ENCODE data around the gene G6PD. TPM values are rescaled to one million over a fixed set of nuclear protein-coding genes. Genes with fewer than 3 reads are reported as not detected.

The G6PD gene
- total RNA-seq, 4 donors from 2014 or later = 46.5 to 180 (median 79.9) TPM

- 49 to 63% methylated on average over 6 to 14 of the region's 14 CpGs for WGBS, 2 donors
- intact Hi-C loops (cut with DNase I) = no loop called here
These were observed 20.8 kb downstream of the G6PD start for GRCh38 chrX:154525606-154526490.

GRCh38 chrX:154519389-154519788 lies 27.3 kb downstream of the G6PD start:
- Histone ChIP-seq H3K4me1 (peaks cover 4 to 25% (median 5%) of the 10 kb centered on the region in 3 donors), H3K4me3 (no peak overlapping the region), H3K36me3 (no peaks in the 10 kb centered on the region), H3K27ac (no peak overlapping the region), H3K27me3 (no peaks in the 10 kb centered on the region), H3K9me3 (no peaks in the 10 kb centered on the region)
- intact Hi-C loops (cut with DNase I) = no loop called here
- no peak for DNase-seq
- WGBS, 2 donors = 85% methylated on average over 8 of the region's 8 CpGs; no CpG with 5 or more reads in 1 of the 2 donors
- TF ChIP-seq CTCF (IDR thresholded peaks at IDR 0.05) (no peak), POLR2A (IDR thresholded peaks at IDR 0.05) (no peak)

More at GRCh38 chrX:154525606-154526490, 20.8 kb downstream of the G6PD start:
- Histone ChIP-seq H3K27ac (peak overlapping the region; percentile 58 to 88 (median 82)), H3K4me3 (no peak overlapping the region), H3K9me3 (no peaks in the 10 kb centered on the region), H3K36me3 (peaks cover 0 to 4% (median 0%) of the 10 kb centered on the region in 3 donors), H3K4me1 (peaks cover 5 to 33% (median 8%) of the 10 kb centered on the region in 3 donors), H3K27me3 (no peaks in the 10 kb centered on the region)
- no peak for DNase-seq
- no peak for TF ChIP-seq CTCF (IDR thresholded peaks at IDR 0.05)
- TF ChIP-seq POLR2A (IDR thresholded peaks at IDR 0.05) = no peak

DNA sequence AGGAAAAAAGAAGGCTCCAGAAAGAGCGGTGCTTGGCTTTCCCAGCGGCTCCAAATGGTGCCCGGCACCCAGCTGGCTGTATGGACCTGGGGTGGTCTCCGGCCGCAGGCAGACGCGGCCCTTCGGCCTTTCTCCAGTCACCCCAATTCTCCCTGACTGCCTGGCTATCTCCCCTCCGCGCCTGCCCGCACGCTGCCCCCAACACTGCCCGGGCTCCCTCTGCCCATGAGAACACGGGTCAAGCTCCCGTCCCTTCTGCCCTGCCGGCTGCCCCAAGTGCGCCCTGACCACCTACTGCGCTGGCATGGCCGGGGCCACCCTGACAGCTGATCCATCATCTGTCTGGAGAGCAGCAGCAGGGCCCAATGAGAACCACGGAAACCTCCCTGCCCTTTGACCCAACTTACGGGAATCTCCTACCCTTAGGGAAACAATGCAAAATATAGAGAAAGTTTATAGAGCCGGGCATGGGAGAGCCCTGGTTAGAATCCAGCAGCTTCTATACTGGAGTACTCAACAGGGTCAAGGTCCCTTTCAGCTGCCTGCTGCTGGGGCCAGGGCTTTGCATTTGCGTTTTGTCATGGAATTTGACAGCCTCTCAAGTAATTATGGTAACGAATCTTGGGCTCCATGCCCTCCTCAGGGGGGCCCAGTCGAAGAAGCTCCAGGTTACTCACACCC lies 29.4 kb downstream of the G6PD start:
- Histone ChIP-seq H3K27me3 (no peaks in the 10 kb centered on the region), H3K4me1 (peaks cover 4 to 28% (median 5%) of the 10 kb centered on the region in 3 donors), H3K36me3 (peaks cover 0 to 6% (median 0%) of the 10 kb centered on the region in 3 donors), H3K27ac (peak overlapping the region; percentile 90 to 95 (median 93)), H3K9me3 (no peaks in the 10 kb centered on the region), H3K4me3 (peak overlapping the region; percentile 62 to 82 (median 68))
- intact Hi-C loops (cut with DNase I) = no loop called here
- no peak for DNase-seq
- 60 to 83% methylated on average over 3 to 24 of the region's 25 CpGs for WGBS, 2 donors
- no peak for TF ChIP-seq CTCF (IDR thresholded peaks at IDR 0.05)
- no peak for TF ChIP-seq POLR2A (IDR thresholded peaks at IDR 0.05)

- H3K36me3 ChIP-seq = peaks cover 0 to 10% (median 0%) of the 10 kb centered on the region in 3 donors
- peaks cover 4 to 28% (median 5%) of the 10 kb centered on the region in 3 donors for H3K4me1 ChIP-seq
- H3K27me3 ChIP-seq = no peaks in the 10 kb centered on the region
- H3K4me3 ChIP-seq = peak overlapping the region; percentile 62 to 82 (median 68)
- intact Hi-C loops (cut with DNase I) = no loop called here
- H3K27ac ChIP-seq = peak overlapping the region; percentile 90 to 95 (median 93)
- WGBS, 2 donors = 17 to 27% methylated on average over 9 to 19 of the region's 19 CpGs
- TF ChIP-seq CTCF (IDR thresholded peaks at IDR 0.05) = no peak
- TF ChIP-seq POLR2A (IDR thresholded peaks at IDR 0.05) = no peak
- DNase-seq = no peak
- no peaks in the 10 kb centered on the region for H3K9me3 ChIP-seq
These were observed 30.0 kb downstream of the G6PD start for GRCh38 chrX:154516656-154517100.

All from esophagus squamous epithelium (tissue), 5 donors.